GM21529 (cell line): ENCODE data around the gene CDH19.
"Not testable (repeated sequence)": the region's sequence is repeated elsewhere in the genome, so short reads cannot be mapped to it uniquely, and the experiment has no call there.

Experiments used
- ATAC-seq: cut with Tn5 transposase; IDR thresholded peaks from one replicate; pipeline ENCODE4 v1.9.1; 2021; ENCODE audit not compliant: unreplicated experiment

Gene CDH19

DNA sequence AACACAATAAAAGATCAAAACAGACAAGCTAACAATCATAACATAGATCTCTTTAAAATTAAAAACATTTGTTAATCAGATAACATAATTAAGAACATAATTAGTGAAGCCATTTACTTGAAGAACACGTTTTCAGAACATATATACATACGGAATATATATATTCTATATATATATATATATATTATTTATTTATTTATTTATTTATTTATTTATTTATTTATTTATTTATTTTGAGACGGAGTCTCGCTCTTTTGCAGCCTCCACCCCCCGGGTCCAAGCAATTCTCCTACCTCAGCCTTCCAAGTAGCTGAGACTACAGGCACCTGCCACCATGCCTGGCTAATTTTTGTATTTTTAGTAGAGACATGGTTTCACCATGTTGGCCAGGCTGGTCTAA is 137.7 kb downstream of the CDH19 start:
- ATAC-seq, result not testable (repeated sequence)

DNA sequence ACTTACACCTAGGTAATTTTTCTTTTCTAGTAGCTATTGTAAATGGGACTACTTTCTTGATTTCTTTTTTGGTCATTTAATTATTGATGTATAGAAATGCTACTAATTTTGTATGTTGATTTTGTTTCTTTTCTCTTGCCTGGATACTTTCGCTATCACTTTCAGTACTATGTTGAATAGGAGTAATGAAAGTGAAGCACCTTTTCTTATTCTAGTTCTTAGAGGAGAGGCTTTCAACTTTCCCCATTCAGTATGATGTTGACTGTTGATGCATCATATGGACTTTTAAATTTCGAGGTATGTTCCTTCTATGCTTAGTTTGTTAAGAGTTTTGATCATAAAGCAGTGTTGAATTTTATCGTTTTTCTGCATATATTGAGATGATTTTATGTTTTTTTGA is 142.5 kb downstream of the CDH19 start:
- no peak for ATAC-seq

GRCh38 chr18:66457245-66457644 is 146.6 kb downstream of the CDH19 start:
- no peak for ATAC-seq
